Nephron progenitor cell (in vitro differentiated cells): ENCODE data around the gene DUSP5.

Source experiments
- DNase-seq: peaks from one replicate; pipeline ENCODE4 v3.0.0; 2021
- H3K27ac Mint-ChIP-seq: 2 replicates; pipeline ENCODE4 v1.8.0; 2021; ENCODE audit warnings: mild to moderate bottlenecking, moderate library complexity, mixed read lengths
- H3K27me3 Mint-ChIP-seq: 2 replicates; pipeline ENCODE4 v1.8.0; 2021; ENCODE audit warnings: mild to moderate bottlenecking, low read depth, mixed read lengths; ENCODE audit not compliant: poor library complexity
- H3K36me3 Mint-ChIP-seq: 2 replicates; pipeline ENCODE4 v1.8.0; 2021; ENCODE audit warnings: low read depth, mixed read lengths
- H3K4me1 Mint-ChIP-seq: 2 replicates; pipeline ENCODE4 v1.8.0; 2021; ENCODE audit warnings: mixed read lengths
- H3K4me3 Mint-ChIP-seq: 2 replicates; pipeline ENCODE4 v1.8.0; 2021; ENCODE audit warnings: mild to moderate bottlenecking, moderate library complexity, mixed read lengths
- H3K9me3 Mint-ChIP-seq: 2 replicates; pipeline ENCODE4 v1.8.0; 2021; ENCODE audit warnings: mild to moderate bottlenecking, moderate library complexity, mixed read lengths
- CTCF ChIP-seq: fragments of 200-600 bp; sonication (generic); IDR thresholded peaks from 2 replicates; pipeline ENCODE4 v1.5.0; 2021; ENCODE audit warnings: antibody characterized with exemption

DUSP5 gene

GRCh38 chr10:110490640-110491039 lies 7.1 kb upstream of the DUSP5 start:
- DNase-seq: no peak
- H3K4me1 Mint-ChIP-seq: peaks cover 59% of the 10 kb centered on the region

GRCh38 chr10:110491346-110491745 lies 6.4 kb upstream of the DUSP5 start:
- H3K4me3 Mint-ChIP-seq: no peak overlapping the region
- H3K4me1 Mint-ChIP-seq: peaks cover 63% of the 10 kb centered on the region
- DNase-seq: no peak
- no peak overlapping the region for H3K27ac Mint-ChIP-seq
- TF ChIP-seq CTCF: no peak
- H3K9me3 Mint-ChIP-seq: no peaks in the 10 kb centered on the region
- H3K36me3 Mint-ChIP-seq: peaks cover 5% of the 10 kb centered on the region
- H3K27me3 Mint-ChIP-seq: peaks cover 20% of the 10 kb centered on the region

More at GRCh38 chr10:110490640-110491039, 7.1 kb upstream of the DUSP5 start:
- Mint-ChIP-seq H3K27me3 (peaks cover 16% of the 10 kb centered on the region), H3K36me3 (peaks cover 3% of the 10 kb centered on the region), H3K27ac (no peak overlapping the region), H3K9me3 (no peaks in the 10 kb centered on the region), H3K4me3 (no peak overlapping the region)
- no peak for TF ChIP-seq CTCF

- Mint-ChIP-seq H3K4me3 (no peak overlapping the region), H3K36me3 (peaks cover 5% of the 10 kb centered on the region), H3K27me3 (peaks cover 16% of the 10 kb centered on the region), H3K4me1 (peaks cover 63% of the 10 kb centered on the region), H3K9me3 (no peaks in the 10 kb centered on the region), H3K27ac (no peak overlapping the region)
- no peak for TF ChIP-seq CTCF
- no peak for DNase-seq
Measured at GRCh38 chr10:110492069-110492822, 5.5 kb upstream of the DUSP5 start.

GRCh38 chr10:110493832-110494426 lies 3.8 kb upstream of the DUSP5 start:
- no peak for TF ChIP-seq CTCF
- H3K36me3 Mint-ChIP-seq: peaks cover 5% of the 10 kb centered on the region
- peaks cover 17% of the 10 kb centered on the region for H3K27me3 Mint-ChIP-seq
- DNase-seq: no peak
- no peaks in the 10 kb centered on the region for H3K9me3 Mint-ChIP-seq
- no peak overlapping the region for H3K4me3 Mint-ChIP-seq
- peaks cover 54% of the 10 kb centered on the region for H3K4me1 Mint-ChIP-seq
- no peak overlapping the region for H3K27ac Mint-ChIP-seq

GRCh38 chr10:110494532-110494931 lies 3.2 kb upstream of the DUSP5 start:
- no peak overlapping the region for H3K4me3 Mint-ChIP-seq
- peaks cover 22% of the 10 kb centered on the region for H3K27me3 Mint-ChIP-seq
- H3K27ac Mint-ChIP-seq: no peak overlapping the region
- no peak for TF ChIP-seq CTCF
- H3K9me3 Mint-ChIP-seq: no peaks in the 10 kb centered on the region
- peaks cover 5% of the 10 kb centered on the region for H3K36me3 Mint-ChIP-seq
- H3K4me1 Mint-ChIP-seq: peaks cover 54% of the 10 kb centered on the region
- no peak for DNase-seq
